Measurements from ENCODE around the gene NAP1L4. TPM values are rescaled to one million over a fixed set of nuclear protein-coding genes. Genes with fewer than 3 reads are reported as not detected.

The NAP1L4 gene
- total RNA-seq, 2 experiments from 2014 or later: 240 to 245 TPM

- Mint-ChIP-seq H3K4me1 (ENCODE audit: low read depth) (peaks cover 23% of the 10 kb centered on the region), H3K27me3 (ENCODE audit: low read depth) (peaks cover 20% of the 10 kb centered on the region), H3K27ac (no peak within 1 kb of the TSS), H3K36me3 (ENCODE audit: low read depth) (no peaks in the 10 kb centered on the region), H3K9me3 (no peaks in the 10 kb centered on the region), H3K4me3 (peak within 1 kb of the TSS; percentile 75)
- DNase-seq: peak; percentile 74
- CTCF ChIA-PET: interaction anchor here (1.0 to 2.2 kb wide), 5 partner anchors 8 to 396 kb away, joined by 3 to 18 read pairs (median 6); partner anchors contain the start of gene CDKN1C
- intact Hi-C loops (cut with micrococcal nuclease): loop anchor here (1.0 kb wide), 1 partner anchor 27 kb away; a partner anchor contains a TSS
Observed at GRCh38 chr11:2928605-2929530, 63.3 kb downstream of the NAP1L4 start, which contains the start of gene PHLDA2. Gene PHLDA2, minus strand, starts transcription at chr11:2929420. Its CDS starts 56 bp downstream, at chr11:2929364.

- intact Hi-C loops (cut with micrococcal nuclease): no loop called here
- CTCF ChIA-PET: interaction anchor here (2.2 kb wide), 1 partner anchor 36 kb away, joined by 18 read pairs; no protein-coding TSS in a partner anchor
- H3K9me3 Mint-ChIP-seq: no peaks in the 10 kb centered on the region
- peak overlapping the region; percentile 51 for H3K4me3 Mint-ChIP-seq
- no peak overlapping the region for H3K27ac Mint-ChIP-seq
- no peak for DNase-seq
- no peaks in the 10 kb centered on the region for H3K36me3 Mint-ChIP-seq (ENCODE audit: low read depth)
- H3K27me3 Mint-ChIP-seq (ENCODE audit: low read depth): peaks cover 20% of the 10 kb centered on the region
- peaks cover 19% of the 10 kb centered on the region for H3K4me1 Mint-ChIP-seq (ENCODE audit: low read depth)
Observed at GRCh38 chr11:2927851-2928604, 64.1 kb downstream of the NAP1L4 start.

GRCh38 chr11:2927121-2927800 is 64.9 kb downstream of the NAP1L4 start:
- H3K27me3 Mint-ChIP-seq (ENCODE audit: low read depth): peaks cover 20% of the 10 kb centered on the region
- no peak for DNase-seq
- CTCF ChIA-PET: interaction anchor here (0.8 kb wide), 1 partner anchor 14 kb away, joined by 3 read pairs; no protein-coding TSS in a partner anchor
- no peaks in the 10 kb centered on the region for H3K36me3 Mint-ChIP-seq (ENCODE audit: low read depth)
- intact Hi-C loops (cut with micrococcal nuclease): no loop called here
- H3K27ac Mint-ChIP-seq: no peak overlapping the region
- no peaks in the 10 kb centered on the region for H3K9me3 Mint-ChIP-seq
- peaks cover 17% of the 10 kb centered on the region for H3K4me1 Mint-ChIP-seq (ENCODE audit: low read depth)
- no peak overlapping the region for H3K4me3 Mint-ChIP-seq

GRCh38 chr11:2926611-2927051 is 65.5 kb downstream of the NAP1L4 start:
- Mint-ChIP-seq H3K36me3 (ENCODE audit: low read depth) (no peaks in the 10 kb centered on the region), H3K9me3 (no peaks in the 10 kb centered on the region), H3K4me1 (ENCODE audit: low read depth) (peaks cover 17% of the 10 kb centered on the region), H3K27ac (no peak overlapping the region), H3K4me3 (no peak overlapping the region), H3K27me3 (ENCODE audit: low read depth) (peaks cover 20% of the 10 kb centered on the region)
- DNase-seq: no peak
- CTCF ChIA-PET: interaction anchor here (0.8 kb wide), 1 partner anchor 13 kb away, joined by 3 read pairs; no protein-coding TSS in a partner anchor
- intact Hi-C loops (cut with micrococcal nuclease): no loop called here

GRCh38 chr11:2924821-2925675 is 67.1 kb downstream of the NAP1L4 start:
- H3K4me1 Mint-ChIP-seq (ENCODE audit: low read depth): peaks cover 12% of the 10 kb centered on the region
- no peak overlapping the region for H3K27ac Mint-ChIP-seq
- intact Hi-C loops (cut with micrococcal nuclease): no loop called here
- H3K9me3 Mint-ChIP-seq: no peaks in the 10 kb centered on the region
- CTCF ChIA-PET: interaction anchor here (0.7 kb wide), 2 partner anchors 11 to 18 kb away, joined by 3 read pairs; no protein-coding TSS in a partner anchor
- no peaks in the 10 kb centered on the region for H3K36me3 Mint-ChIP-seq (ENCODE audit: low read depth)
- H3K4me3 Mint-ChIP-seq: no peak overlapping the region
- no peak for DNase-seq
- peaks cover 18% of the 10 kb centered on the region for H3K27me3 Mint-ChIP-seq (ENCODE audit: low read depth)

GRCh38 chr11:2924381-2924780 is 67.7 kb downstream of the NAP1L4 start:
- Mint-ChIP-seq H3K27ac (no peak overlapping the region), H3K36me3 (ENCODE audit: low read depth) (no peaks in the 10 kb centered on the region), H3K4me3 (no peak overlapping the region), H3K4me1 (ENCODE audit: low read depth) (peaks cover 10% of the 10 kb centered on the region), H3K27me3 (ENCODE audit: low read depth) (peaks cover 15% of the 10 kb centered on the region), H3K9me3 (no peaks in the 10 kb centered on the region)
- CTCF ChIA-PET: no interaction called here
- no peak for DNase-seq
- intact Hi-C loops (cut with micrococcal nuclease): no loop called here

- H3K27ac Mint-ChIP-seq: no peak overlapping the region
- DNase-seq: no peak
- CTCF ChIA-PET: interaction anchor here (0.8 kb wide), 1 partner anchor 391 kb away, joined by 3 read pairs; no protein-coding TSS in a partner anchor
- no peak overlapping the region for H3K4me3 Mint-ChIP-seq
- intact Hi-C loops (cut with micrococcal nuclease): no loop called here
- no peaks in the 10 kb centered on the region for H3K9me3 Mint-ChIP-seq
- H3K4me1 Mint-ChIP-seq (ENCODE audit: low read depth): peaks cover 7% of the 10 kb centered on the region
- peaks cover 13% of the 10 kb centered on the region for H3K27me3 Mint-ChIP-seq (ENCODE audit: low read depth)
- no peaks in the 10 kb centered on the region for H3K36me3 Mint-ChIP-seq (ENCODE audit: low read depth)
Observed at GRCh38 chr11:2923446-2924375, 68.4 kb downstream of the NAP1L4 start.

GRCh38 chr11:2922655-2923054 is 69.5 kb downstream of the NAP1L4 start:
- DNase-seq: no peak
- peaks cover under 1% of the 10 kb centered on the region for H3K4me1 Mint-ChIP-seq (ENCODE audit: low read depth)
- H3K27me3 Mint-ChIP-seq (ENCODE audit: low read depth): peaks cover 5% of the 10 kb centered on the region
- CTCF ChIA-PET: no interaction called here
- intact Hi-C loops (cut with micrococcal nuclease): no loop called here
- no peaks in the 10 kb centered on the region for H3K9me3 Mint-ChIP-seq
- no peak overlapping the region for H3K27ac Mint-ChIP-seq
- no peaks in the 10 kb centered on the region for H3K36me3 Mint-ChIP-seq (ENCODE audit: low read depth)
- H3K4me3 Mint-ChIP-seq: no peak overlapping the region

- intact Hi-C loops (cut with micrococcal nuclease): no loop called here
- no peak overlapping the region for H3K4me3 Mint-ChIP-seq
- no peak overlapping the region for H3K27ac Mint-ChIP-seq
- no peaks in the 10 kb centered on the region for H3K9me3 Mint-ChIP-seq
- no peaks in the 10 kb centered on the region for H3K36me3 Mint-ChIP-seq (ENCODE audit: low read depth)
- no peaks in the 10 kb centered on the region for H3K4me1 Mint-ChIP-seq (ENCODE audit: low read depth)
- no peak for DNase-seq
- H3K27me3 Mint-ChIP-seq (ENCODE audit: low read depth): peaks cover 2% of the 10 kb centered on the region
- CTCF ChIA-PET: no interaction called here
Observed at GRCh38 chr11:2921742-2922493, 70.2 kb downstream of the NAP1L4 start.

DNA sequence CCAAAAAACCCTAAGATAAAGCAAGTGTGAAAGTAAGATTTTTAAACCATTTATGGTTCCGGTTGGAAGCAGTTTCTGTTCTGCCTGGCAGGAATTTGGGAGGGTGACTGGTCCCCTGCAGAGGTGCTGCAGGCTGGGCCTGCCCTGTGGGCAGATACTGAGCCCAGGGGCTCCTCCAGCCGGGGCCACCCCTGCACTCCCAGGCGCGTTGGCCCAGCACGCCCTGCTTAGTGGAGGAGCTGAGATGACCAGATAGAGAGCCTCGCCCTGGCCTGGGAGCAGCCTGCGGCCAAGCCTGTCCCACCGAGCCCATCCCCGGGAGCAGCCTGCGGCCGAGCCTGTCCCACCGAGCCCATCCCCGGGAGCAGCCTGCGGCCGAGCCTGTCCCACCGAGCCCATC is 70.9 kb downstream of the NAP1L4 start:
- H3K4me3 Mint-ChIP-seq: no peak overlapping the region
- no peak overlapping the region for H3K27ac Mint-ChIP-seq
- H3K27me3 Mint-ChIP-seq (ENCODE audit: low read depth): no peaks in the 10 kb centered on the region
- CTCF ChIA-PET: interaction anchor here (1.2 kb wide), 1 partner anchor 9 kb away, joined by 6 read pairs; the partner anchor contains the start of gene PHLDA2
- DNase-seq: no peak
- H3K36me3 Mint-ChIP-seq (ENCODE audit: low read depth): no peaks in the 10 kb centered on the region
- intact Hi-C loops (cut with micrococcal nuclease): no loop called here
- no peaks in the 10 kb centered on the region for H3K4me1 Mint-ChIP-seq (ENCODE audit: low read depth)
- H3K9me3 Mint-ChIP-seq: no peaks in the 10 kb centered on the region
